Dedifferentiated amniotic fluid mesenchymal stem cell (primary cell): ENCODE results near the gene TYRO3.

ENCODE experiments used
- DNase-seq: peaks from one replicate; pipeline ENCODE4 v3.0.0-alpha.2; 2016; ENCODE audit errors: extremely low spot score

TYRO3 gene

GRCh38 chr15:41603941-41604911 is 45.2 kb downstream of the TYRO3 start:
- peak; percentile 53 for DNase-seq

GRCh38 chr15:41605566-41605965 is 46.6 kb downstream of the TYRO3 start:
- no peak for DNase-seq

DNA sequence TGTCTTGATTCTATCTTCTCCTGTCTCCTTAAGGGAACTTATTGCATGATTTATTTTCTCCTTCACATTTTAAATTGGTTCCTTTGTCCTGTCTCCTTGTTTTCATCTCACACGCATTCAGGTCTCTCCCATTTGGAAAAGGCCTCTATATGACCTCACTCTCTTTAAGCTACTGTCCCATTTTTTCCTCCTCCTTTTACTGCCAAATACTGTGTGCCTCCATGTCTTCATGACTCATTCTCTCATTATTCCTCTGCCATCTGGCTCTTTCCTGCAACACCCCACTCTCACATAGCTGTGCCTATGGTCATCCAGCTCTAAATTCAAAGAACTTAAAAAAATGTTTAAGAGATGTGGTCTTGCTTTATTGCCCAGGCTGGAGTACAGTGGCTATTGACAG is 48.0 kb downstream of the TYRO3 start:
- peak; percentile 54 for DNase-seq

- DNase-seq, result no peak
Observed at GRCh38 chr15:41609123-41609522, 50.1 kb downstream of the TYRO3 start.

DNA sequence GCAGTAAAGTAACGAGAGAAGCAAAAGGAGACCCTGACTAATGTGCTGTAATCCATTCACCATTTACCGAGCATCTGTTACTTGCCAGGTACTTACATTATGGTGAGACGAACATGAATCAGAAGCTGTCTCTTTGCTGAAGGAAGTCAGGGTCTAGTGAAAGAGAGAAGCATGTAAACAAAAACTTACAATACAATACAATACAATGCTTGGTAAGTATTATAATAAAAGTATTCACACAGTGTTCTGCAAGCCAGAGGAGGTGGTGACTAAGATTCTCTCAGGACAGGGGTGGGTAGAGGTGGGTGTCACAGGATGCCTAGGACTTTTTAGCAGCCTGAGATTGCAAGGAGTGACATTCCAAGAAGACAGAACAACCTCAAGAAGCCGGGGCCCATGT is 51.0 kb downstream of the TYRO3 start:
- no peak for DNase-seq

- DNase-seq, result no peak
Observed at GRCh38 chr15:41620536-41621199, 61.7 kb downstream of the TYRO3 start.

GRCh38 chr15:41621200-41622193 is 62.5 kb downstream of the TYRO3 start:
- DNase-seq, result peak; percentile 46

DNA sequence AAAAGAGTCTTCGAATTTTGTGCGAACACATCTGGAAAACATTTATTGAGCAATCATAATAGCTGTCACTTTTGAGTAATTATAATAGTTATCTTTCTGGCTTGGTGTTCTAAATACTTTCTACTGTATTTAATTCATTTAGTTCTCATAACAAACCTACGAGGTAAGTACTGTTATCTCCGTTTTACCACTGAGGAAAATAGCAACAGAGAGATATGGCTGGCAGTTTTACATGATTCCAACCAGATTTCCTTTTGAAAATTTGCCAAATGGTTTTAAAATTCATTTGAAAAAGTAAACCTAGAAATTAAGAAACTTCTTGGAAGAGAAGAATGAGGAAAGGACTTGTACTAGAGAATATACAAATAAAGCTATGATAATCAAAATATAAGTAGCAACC is 63.9 kb downstream of the TYRO3 start:
- no peak for DNase-seq

DNA sequence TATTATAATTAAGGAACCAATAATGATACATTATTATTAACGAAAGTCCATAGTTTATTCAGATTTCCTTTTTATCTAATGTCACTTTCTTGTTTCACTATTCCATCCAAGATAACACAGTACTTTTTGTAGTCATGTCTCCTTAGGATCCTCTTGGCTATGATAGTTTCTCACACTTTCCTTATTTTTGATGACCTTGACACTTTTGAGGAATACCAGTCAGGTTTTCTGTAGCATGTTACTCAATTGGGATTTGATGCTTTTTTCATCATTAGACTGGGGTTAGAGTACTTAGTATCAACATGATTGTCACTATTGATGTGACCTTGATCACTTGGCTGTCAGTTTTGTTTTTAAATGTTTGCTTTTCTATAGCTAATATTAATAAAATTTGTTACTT is 68.2 kb downstream of the TYRO3 start:
- no peak for DNase-seq

- no peak for DNase-seq
Observed at GRCh38 chr15:41629463-41629862, 70.5 kb downstream of the TYRO3 start.

DNA sequence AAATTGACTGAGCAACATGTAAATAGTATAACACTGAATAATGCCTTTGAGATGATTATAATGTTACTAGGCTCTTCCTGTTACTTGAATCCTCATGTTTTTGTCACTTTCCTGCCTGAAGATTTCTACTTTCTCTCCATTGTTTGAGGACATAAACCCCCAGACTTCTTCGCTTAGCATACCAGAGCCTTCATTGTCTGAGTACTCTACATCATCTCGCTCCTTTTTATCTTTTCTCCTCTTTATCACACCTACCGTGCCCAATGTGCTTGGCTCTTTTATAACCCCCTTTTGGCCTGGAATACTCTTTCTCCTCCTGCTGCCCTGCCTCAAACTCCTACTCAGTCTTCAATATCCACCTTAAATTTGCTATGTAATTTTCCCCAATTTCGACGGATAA is 70.9 kb downstream of the TYRO3 start:
- no peak for DNase-seq

DNA sequence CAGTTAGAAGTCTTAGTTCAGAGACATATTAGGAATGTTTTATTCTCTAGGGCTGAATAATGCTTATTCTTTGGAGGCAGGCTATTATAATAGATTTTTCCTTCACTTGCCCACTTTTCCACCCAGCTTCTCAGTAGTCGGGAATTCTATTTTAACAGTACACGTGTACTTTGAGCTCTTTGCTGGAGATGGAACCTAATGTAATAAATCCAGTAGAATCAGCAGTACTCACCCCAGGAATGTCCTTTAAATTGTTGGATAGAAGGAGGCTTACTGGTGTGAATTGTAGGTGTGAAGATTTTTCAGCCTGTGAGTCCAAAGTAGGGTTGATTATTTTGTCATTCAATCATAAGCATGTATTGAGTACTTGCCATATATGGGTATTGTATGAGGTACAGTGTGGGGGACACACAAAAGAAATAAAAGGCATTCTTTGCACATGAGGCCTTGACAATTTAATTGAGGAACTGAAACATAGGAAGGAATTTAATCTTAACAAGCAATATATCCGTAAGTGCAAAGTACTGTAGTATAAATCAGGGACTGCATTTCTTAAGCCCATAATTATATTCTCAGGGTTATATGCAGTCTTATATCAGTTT is 71.7 kb downstream of the TYRO3 start:
- DNase-seq, result no peak

DNA sequence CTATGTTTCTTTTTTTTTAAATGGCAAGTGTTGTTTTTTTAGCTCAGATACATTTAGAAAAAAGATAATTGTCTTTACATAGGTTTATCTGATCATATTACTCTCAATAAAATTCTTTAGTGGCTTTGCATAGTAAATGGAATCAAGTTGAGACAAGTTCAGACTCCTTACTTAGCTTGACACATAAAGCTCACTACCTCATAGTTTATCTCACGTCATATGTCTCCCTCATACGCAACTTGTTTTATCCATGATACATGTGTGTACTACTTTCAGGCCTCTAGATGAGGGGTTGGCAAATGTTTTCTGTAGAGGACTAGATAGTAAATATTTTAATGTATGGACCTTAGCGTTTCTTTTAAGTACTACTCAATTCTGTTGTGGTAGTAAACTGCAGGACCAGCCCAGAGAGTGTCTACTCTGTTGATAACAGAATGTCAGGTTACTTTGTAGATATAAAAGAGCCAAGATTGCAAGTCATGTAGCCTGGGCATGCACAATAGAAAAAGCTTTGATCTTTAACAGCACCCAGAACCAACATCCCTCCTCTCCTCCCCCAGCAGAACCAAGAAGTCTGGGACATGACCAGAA is 73.0 kb downstream of the TYRO3 start:
- DNase-seq, result no peak
